ENCODE data around the gene FBXO31.

FBXO31 gene

GRCh38 chr16:87321336-87322107 is 62.1 kb downstream of the FBXO31 start:
- Histone ChIP-seq H3K4me3 (ENCODE audit: low read depth, low read length) (no peak overlapping the region), H3K4me1 (ENCODE audit: control insufficient read depth, insufficient read depth, low read length) (no peaks in the 10 kb centered on the region; the same call in 1 of the 2 replicates), H3K27ac (ENCODE audit: extremely low read depth, low read depth, low read length) (no peak overlapping the region), H3K36me3 (ENCODE audit: control insufficient read depth in 2 of 2, insufficient read depth in 1 of 2, low read length in 2 of 2) (peaks cover 0 to 16% of the 10 kb centered on the region in 2 experiments; a peak in 1 of 3 replicates), H3K9me3 (ENCODE audit: control insufficient read depth, insufficient read depth, low read depth, low read length) (no peaks in the 10 kb centered on the region)
- no peak for TF ChIP-seq ZNF629 (tag by site-specific recombination; IDR thresholded peaks at IDR 0.05)
- TF ChIP-seq ZNF704 (tag by site-specific recombination; IDR thresholded peaks at IDR 0.05) = no peak
- CTCF ChIA-PET = interaction anchor here (0.7 kb wide), 1 partner anchor 10 kb away, joined by 3 read pairs; no protein-coding TSS in a partner anchor
- POLR2A ChIA-PET = interaction anchor here (0.9 kb wide), 1 partner anchor 170 kb away, joined by 4 read pairs; no protein-coding TSS in a partner anchor

GRCh38 chr16:87320510-87321227 is 62.9 kb downstream of the FBXO31 start:
- Histone ChIP-seq H3K9me3 (ENCODE audit: control insufficient read depth, insufficient read depth, low read depth, low read length) (no peaks in the 10 kb centered on the region), H3K27ac (ENCODE audit: extremely low read depth, low read depth, low read length) (no peak overlapping the region), H3K4me3 (ENCODE audit: low read depth, low read length) (no peak overlapping the region), H3K36me3 (ENCODE audit: control insufficient read depth in 2 of 2, insufficient read depth in 1 of 2, low read length in 2 of 2) (peaks cover 0 to 16% of the 10 kb centered on the region in 2 experiments; a peak in 1 of 3 replicates), H3K4me1 (ENCODE audit: control insufficient read depth, insufficient read depth, low read length) (no peaks in the 10 kb centered on the region; the same call in 1 of the 2 replicates)
- TF ChIP-seq SP7 (tag by site-specific recombination; IDR thresholded peaks at IDR 0.05) (no peak), ZNF175 (tag by site-specific recombination; IDR thresholded peaks at IDR 0.05) (no peak), ZNF768 (tag by site-specific recombination; IDR thresholded peaks at IDR 0.05) (no peak), SCRT2 (tag by site-specific recombination; IDR thresholded peaks at IDR 0.05) (0 out of 2 replicates have a peak, but pooled peaks have one; percentile 19)
- CTCF ChIA-PET = no interaction called here
- POLR2A ChIA-PET = no interaction called here

GRCh38 chr16:87319997-87320491 is 63.5 kb downstream of the FBXO31 start:
- H3K27ac ChIP-seq (ENCODE audit: extremely low read depth, low read depth, low read length) = no peak overlapping the region
- H3K4me3 ChIP-seq (ENCODE audit: low read depth, low read length) = no peak overlapping the region
- no peaks in the 10 kb centered on the region; the same call in 1 of the 2 replicates for H3K4me1 ChIP-seq (ENCODE audit: control insufficient read depth, insufficient read depth, low read length)
- TF ChIP-seq, protein P1, sequence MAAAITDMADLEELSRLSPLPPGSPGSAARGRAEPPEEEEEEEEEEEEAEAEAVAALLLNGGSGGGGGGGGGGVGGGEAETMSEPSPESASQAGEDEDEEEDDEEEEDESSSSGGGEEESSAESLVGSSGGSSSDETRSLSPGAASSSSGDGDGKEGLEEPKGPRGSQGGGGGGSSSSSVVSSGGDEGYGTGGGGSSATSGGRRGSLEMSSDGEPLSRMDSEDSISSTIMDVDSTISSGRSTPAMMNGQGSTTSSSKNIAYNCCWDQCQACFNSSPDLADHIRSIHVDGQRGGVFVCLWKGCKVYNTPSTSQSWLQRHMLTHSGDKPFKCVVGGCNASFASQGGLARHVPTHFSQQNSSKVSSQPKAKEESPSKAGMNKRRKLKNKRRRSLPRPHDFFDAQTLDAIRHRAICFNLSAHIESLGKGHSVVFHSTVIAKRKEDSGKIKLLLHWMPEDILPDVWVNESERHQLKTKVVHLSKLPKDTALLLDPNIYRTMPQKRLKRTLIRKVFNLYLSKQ (tag by site-specific recombination; IDR thresholded peaks at IDR 0.05; ENCODE audit: borderline replicate concordance) = no peak
- no peak for TF ChIP-seq GFI1B (tag by site-specific recombination; IDR thresholded peaks at IDR 0.05)
- TF ChIP-seq, protein P2, sequence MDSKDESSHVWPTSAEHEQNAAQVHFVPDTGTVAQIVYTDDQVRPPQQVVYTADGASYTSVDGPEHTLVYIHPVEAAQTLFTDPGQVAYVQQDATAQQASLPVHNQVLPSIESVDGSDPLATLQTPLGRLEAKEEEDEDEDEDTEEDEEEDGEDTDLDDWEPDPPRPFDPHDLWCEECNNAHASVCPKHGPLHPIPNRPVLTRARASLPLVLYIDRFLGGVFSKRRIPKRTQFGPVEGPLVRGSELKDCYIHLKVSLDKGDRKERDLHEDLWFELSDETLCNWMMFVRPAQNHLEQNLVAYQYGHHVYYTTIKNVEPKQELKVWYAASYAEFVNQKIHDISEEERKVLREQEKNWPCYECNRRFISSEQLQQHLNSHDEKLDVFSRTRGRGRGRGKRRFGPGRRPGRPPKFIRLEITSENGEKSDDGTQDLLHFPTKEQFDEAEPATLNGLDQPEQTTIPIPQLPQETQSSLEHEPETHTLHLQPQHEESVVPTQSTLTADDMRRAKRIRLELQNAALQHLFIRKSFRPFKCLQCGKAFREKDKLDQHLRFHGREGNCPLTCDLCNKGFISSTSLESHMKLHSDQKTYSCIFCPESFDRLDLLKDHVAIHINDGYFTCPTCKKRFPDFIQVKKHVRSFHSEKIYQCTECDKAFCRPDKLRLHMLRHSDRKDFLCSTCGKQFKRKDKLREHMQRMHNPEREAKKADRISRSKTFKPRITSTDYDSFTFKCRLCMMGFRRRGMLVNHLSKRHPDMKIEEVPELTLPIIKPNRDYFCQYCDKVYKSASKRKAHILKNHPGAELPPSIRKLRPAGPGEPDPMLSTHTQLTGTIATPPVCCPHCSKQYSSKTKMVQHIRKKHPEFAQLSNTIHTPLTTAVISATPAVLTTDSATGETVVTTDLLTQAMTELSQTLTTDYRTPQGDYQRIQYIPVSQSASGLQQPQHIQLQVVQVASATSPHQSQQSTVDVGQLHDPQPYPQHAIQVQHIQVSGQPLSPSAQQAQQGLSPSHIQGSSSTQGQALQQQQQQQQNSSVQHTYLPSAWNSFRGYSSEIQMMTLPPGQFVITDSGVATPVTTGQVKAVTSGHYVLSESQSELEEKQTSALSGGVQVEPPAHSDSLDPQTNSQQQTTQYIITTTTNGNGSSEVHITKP (tag by site-specific recombination; IDR thresholded peaks at IDR 0.05) = peak; percentile 80
- peaks cover 0 to 16% of the 10 kb centered on the region in 2 experiments; a peak in 1 of 3 replicates for H3K36me3 ChIP-seq (ENCODE audit: control insufficient read depth in 2 of 2, insufficient read depth in 1 of 2, low read length in 2 of 2)
- ChIA-PET POLR2A (no interaction called here), CTCF (interaction anchor here (0.8 kb wide), 1 partner anchor 258 kb away, joined by 3 read pairs; no protein-coding TSS in a partner anchor)
- H3K9me3 ChIP-seq (ENCODE audit: control insufficient read depth, insufficient read depth, low read depth, low read length) = no peaks in the 10 kb centered on the region

All from HEK293 (cell line).